Ishikawa (cell line): ENCODE measurements around the gene SH2B2.

Source experiments
- CREB1 ChIP-seq: IDR thresholded peaks from 2 replicates; pipeline ENCODE4 v1.6.1; 2012; ENCODE audit warnings: low read depth
- EGR1 ChIP-seq: IDR thresholded peaks from 2 replicates; pipeline ENCODE4 v1.6.1; 2012
- FOXM1 ChIP-seq: IDR thresholded peaks from 2 replicates; pipeline ENCODE4 v1.6.1; 2012; ENCODE audit warnings: low read depth, borderline replicate concordance
- NFIC ChIP-seq: IDR thresholded peaks from 2 replicates; pipeline ENCODE4 v1.6.1; 2012
- RAD21 ChIP-seq: IDR thresholded peaks from 2 replicates; pipeline ENCODE4 v1.6.1; 2012; ENCODE audit warnings: low read depth
- TAF1 ChIP-seq: IDR thresholded peaks from 2 replicates; pipeline ENCODE4 v1.6.1; 2012; ENCODE audit warnings: low read depth, mild to moderate bottlenecking
- TEAD4 ChIP-seq: IDR thresholded peaks from 2 replicates; pipeline ENCODE4 v1.6.1; 2012
- YY1 ChIP-seq: IDR thresholded peaks from 2 replicates; pipeline ENCODE4 v1.6.1; 2012; ENCODE audit warnings: low read depth
- TF ChIP-seq, protein P1 (sequence below): IDR thresholded peaks from 2 replicates; pipeline ENCODE4 v1.6.1; 2012; ENCODE audit warnings: low read depth, mild to moderate bottlenecking
- TF ChIP-seq, protein P2 (sequence below): IDR thresholded peaks from 2 replicates; pipeline ENCODE4 v1.6.1; 2012
- TF ChIP-seq, protein P3 (sequence below): IDR thresholded peaks from 2 replicates; pipeline ENCODE4 v1.6.1; 2012

SH2B2 gene

DNA sequence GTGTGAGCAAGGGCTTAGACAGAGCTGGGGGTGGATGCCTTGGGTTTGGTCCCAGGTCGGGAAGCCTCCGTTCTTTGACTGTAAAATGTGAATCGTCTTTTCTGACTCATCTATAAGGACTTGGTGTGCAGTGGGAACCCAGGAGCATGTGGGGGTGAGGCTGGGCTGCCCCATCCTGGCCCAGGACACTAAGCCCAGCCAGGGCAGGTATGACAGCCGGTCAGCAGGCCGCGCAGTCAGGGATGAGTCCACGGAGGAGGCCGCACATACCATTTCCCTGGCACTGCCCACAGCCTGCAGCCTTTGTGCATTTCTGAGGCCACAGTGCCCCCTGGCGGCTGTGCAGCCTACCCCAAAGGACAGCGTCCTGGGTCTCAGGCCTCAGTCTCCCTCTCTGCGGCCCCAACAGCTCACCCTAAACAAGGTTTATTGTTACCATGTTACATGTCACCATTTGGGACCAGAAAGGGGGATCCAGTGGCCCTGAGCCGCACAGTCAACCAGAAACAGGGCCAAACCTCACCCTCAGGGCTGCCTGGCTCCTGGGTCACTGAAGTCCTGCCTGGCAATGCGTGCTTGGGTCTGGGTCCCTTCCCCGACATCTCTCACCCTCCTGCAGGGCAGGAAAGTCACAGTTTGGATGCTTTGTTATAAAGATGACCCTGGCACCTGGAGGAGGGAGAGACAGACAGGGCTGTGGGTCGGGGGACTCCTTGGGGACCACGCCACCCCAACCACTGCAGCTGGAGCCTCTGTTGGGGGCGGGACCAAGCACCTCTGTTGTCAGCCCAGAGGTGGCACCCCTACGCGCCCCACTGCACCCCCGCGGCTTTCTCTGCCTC is 14.4 kb upstream of the SH2B2 start:
- TF ChIP-seq RAD21 (peak; percentile 98), FOXM1 (no peak)

DNA sequence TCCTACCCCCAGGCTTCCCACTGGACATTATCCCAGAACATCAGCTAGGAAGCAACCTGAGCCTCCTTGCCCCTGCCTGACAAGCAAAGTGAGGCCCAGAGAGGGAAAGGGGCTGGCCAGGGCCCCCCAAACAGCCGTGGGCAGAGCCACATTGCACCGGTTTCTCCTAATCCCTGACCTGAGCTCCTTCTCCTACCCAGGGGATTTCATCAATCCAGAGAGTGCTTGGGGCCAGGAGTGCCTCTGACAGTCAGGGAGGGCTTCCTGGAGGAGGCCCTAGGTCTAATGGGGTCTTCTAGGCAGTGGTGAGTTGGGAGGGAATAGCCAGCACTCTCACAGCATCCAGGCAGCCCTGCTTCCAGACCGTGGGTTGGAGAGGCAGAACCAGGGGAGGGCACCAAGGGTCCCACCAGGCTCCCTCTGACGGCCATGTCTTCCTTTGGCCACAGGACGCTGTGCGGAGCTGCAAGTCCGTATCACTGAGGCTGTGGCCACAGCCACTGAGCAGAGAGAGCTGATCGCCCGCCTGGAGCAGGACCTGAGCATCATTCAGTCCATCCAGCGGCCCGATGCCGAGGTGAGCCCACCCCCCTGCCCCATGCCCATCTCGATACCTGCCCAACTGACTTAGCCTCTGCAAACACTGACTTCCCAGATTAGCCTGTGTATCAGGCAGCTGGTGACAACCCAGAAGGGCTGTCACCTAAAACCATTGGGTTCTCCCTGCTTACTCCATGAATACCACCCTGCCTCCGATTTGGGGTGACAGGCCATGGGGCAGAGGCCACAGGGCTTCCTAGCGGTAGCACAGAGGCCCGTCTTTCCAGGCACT is 13.5 kb upstream of the SH2B2 start:
- TF ChIP-seq TEAD4 (no peak), YY1 (no peak), NFIC (no peak)
- TF ChIP-seq, protein P1, sequence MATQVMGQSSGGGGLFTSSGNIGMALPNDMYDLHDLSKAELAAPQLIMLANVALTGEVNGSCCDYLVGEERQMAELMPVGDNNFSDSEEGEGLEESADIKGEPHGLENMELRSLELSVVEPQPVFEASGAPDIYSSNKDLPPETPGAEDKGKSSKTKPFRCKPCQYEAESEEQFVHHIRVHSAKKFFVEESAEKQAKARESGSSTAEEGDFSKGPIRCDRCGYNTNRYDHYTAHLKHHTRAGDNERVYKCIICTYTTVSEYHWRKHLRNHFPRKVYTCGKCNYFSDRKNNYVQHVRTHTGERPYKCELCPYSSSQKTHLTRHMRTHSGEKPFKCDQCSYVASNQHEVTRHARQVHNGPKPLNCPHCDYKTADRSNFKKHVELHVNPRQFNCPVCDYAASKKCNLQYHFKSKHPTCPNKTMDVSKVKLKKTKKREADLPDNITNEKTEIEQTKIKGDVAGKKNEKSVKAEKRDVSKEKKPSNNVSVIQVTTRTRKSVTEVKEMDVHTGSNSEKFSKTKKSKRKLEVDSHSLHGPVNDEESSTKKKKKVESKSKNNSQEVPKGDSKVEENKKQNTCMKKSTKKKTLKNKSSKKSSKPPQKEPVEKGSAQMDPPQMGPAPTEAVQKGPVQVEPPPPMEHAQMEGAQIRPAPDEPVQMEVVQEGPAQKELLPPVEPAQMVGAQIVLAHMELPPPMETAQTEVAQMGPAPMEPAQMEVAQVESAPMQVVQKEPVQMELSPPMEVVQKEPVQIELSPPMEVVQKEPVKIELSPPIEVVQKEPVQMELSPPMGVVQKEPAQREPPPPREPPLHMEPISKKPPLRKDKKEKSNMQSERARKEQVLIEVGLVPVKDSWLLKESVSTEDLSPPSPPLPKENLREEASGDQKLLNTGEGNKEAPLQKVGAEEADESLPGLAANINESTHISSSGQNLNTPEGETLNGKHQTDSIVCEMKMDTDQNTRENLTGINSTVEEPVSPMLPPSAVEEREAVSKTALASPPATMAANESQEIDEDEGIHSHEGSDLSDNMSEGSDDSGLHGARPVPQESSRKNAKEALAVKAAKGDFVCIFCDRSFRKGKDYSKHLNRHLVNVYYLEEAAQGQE, result no peak
- TF ChIP-seq, protein P2, sequence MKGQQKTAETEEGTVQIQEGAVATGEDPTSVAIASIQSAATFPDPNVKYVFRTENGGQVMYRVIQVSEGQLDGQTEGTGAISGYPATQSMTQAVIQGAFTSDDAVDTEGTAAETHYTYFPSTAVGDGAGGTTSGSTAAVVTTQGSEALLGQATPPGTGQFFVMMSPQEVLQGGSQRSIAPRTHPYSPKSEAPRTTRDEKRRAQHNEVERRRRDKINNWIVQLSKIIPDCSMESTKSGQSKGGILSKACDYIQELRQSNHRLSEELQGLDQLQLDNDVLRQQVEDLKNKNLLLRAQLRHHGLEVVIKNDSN, result no peak

DNA sequence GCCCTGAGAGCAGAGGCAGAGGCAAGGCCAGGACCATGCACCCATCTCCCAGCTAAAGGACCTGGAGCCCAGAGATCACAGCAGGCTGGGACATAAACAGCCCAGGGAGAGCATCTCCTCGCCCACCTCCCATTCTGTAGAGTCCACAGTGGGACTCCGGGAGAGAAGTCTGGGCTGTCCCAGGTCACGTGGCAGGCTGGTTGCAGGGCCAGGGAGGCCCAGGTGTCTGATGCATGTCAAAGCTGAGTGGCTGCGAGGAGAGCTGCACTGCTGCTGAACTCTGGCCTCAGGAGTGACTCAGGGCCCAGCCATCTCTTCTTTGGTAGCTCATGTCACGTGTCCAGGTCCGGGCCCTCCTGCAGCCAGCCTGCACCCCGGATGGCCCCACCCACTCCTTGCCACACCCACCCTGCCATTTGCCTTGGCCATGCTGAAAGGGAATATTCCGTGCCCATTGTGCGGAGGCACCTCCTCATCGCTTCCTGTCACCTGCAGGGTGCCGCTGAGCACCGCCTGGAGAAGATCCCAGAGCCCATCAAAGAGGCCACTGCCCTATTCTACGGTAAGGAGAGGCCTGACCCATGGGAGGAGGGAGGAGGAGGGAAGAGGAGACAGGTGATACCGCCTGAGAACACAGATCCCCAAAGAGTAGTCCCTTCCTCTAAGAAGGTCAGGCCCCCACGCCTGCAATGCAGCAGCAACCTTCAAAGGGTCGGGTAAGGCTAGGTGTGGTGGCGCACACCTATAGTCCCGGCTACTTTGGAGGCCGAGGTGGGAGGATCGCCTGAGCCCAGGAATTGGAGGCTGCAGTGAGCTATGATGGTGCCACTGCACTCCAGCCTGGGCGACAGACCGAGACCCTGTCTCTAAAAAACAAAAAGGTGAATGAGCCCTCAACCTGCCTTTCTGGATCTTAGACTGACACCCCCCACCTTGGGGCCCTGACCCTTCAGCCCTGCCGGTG is 12.6 kb upstream of the SH2B2 start:
- TF ChIP-seq, protein P3, sequence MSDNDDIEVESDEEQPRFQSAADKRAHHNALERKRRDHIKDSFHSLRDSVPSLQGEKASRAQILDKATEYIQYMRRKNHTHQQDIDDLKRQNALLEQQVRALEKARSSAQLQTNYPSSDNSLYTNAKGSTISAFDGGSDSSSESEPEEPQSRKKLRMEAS, result 0 out of 2 replicates have a peak, but pooled peaks have one; percentile 13
- TF ChIP-seq, protein P2, result peak; percentile 89
- TF ChIP-seq, protein P1, result no peak

DNA sequence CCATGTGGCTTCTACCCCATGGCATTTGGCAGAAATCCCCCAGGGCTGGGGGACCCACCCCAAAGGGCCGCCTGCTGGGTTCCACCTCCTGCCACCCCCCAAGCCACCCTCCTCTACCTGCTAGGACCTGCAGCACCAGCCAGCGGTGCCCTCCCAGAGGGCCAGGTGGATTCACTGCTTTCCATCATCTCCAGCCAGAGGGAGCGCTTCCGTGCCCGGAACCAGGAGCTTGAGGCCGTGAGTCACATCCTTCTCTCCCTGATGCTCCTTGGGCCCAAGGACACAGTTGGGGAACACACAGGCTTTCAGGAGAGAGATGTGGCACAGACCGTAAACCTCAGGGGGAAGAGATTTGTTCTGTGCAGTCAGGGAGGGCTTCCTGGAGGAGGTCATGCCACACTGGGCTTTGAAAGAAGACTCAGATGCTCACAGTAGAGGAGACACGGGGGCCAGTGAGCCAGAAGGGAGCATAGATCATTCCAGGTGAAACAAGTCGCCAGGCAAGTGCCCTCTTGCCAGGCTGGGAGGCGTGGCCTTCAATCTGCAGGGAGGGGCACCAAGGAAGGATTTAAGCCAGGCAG is 11.5 kb upstream of the SH2B2 start:
- no peak for TF ChIP-seq RAD21
- TF ChIP-seq, protein P1, result no peak
- TF ChIP-seq FOXM1, result no peak
- TF ChIP-seq NFIC, result no peak
- TF ChIP-seq YY1, result no peak
- no peak for TF ChIP-seq TAF1
- no peak for TF ChIP-seq EGR1
- TF ChIP-seq TEAD4, result no peak

DNA sequence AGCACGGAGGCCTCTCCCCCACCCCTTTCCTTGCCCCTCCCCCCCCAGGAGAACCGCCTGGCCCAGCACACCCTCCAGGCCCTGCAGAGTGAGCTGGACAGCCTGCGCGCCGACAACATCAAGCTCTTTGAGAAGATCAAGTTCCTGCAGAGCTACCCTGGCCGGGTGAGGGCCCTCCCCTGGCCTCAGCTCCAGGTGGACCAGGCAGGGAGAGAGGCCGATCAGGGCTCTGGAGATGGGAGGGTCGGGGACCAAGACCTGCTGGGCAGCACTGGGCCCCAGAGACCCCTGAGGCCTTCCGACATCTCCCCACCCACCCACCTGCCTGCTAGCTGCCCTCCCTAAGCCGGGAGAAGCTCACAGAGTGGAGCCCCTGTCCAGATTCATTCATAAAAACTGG is 8.8 kb upstream of the SH2B2 start:
- TF ChIP-seq CREB1, result no peak
- TF ChIP-seq NFIC, result no peak
- no peak for TF ChIP-seq TEAD4
